HCT116 (cell line): ENCODE measurements around the gene GATM. TPM values are rescaled to one million over a fixed set of nuclear protein-coding genes. Genes with fewer than 3 reads are reported as not detected.

Source experiments
- ATAC-seq: fragments of 200-7000 bp; cut with Tn5 transposase; 2 replicates; pipeline ENCODE4 v1.9.1; 2020; ENCODE audit warnings: mild to moderate bottlenecking, moderate library complexity
- BruUV-seq: library from RNA; stranded (reverse); fragments of 400-500 nt; replicated peaks from 2 replicates; lab custom pipeline; 2021; lab: Mats Ljungman, UMichigan
- CTCF ChIA-PET: fragments of 300-600 bp; sonication (Branson Sonifier 250); formaldehyde crosslinking; loops from one replicate; lab custom pipeline; 2021; ENCODE audit warnings: antibody characterized with exemption; lab: Charles Lee
- POLR2A ChIA-PET: fragments of 300-600, 350-600 bp; sonication (Branson Sonifier 250); formaldehyde crosslinking; loops from one replicate; lab custom pipeline; 2021; ENCODE audit warnings: antibody characterized with exemption; lab: Charles Lee
- RAD21 ChIA-PET, 2 experiments: fragments of 300-600 bp; sonication (Branson Sonifier 250); formaldehyde crosslinking; loops; one replicate each; lab custom pipeline; 2023; ENCODE audit warnings: low total read pairs in 2 of 2; ENCODE audit not compliant: uncharacterized antibody in 2 of 2, unreplicated experiment in 2 of 2, low non-redundant PET in 1 of 2; lab: Charles Lee
- DNase-seq: peaks from one replicate; pipeline ENCODE4 v3.0.0-alpha.2; 2010; ENCODE audit warnings: low read depth, low spot score
- H2AFZ ChIP-seq: fragments of 200-600 bp; shearing (Covaris generic), sonication (generic); 2 replicates; pipeline ENCODE4 v1.6.1; 2017; ENCODE audit warnings: low read depth, mixed run types, mixed read lengths, antibody characterized with exemption, low read length; ENCODE audit not compliant: poor library complexity, severe bottlenecking
- H3K27ac ChIP-seq: 2 replicates; pipeline ENCODE4 v1.5.1; 2012; ENCODE audit warnings: low read depth, low read length
- H3K27me3 ChIP-seq: fragments of 200-600 bp; sonication (generic); 2 replicates; pipeline ENCODE4 v1.6.1; 2016; ENCODE audit warnings: mixed run types, low read length, mixed read lengths; ENCODE audit not compliant: insufficient read depth
- H3K36me3 ChIP-seq, 2 experiments: fragments of 200-500 bp in 1 of 2; fragments of 200-600 bp in 1 of 2; sonication (Bioruptor generic) in 1 of 2; sonication (generic) in 1 of 2; 2 replicates each; pipeline versions ENCODE4 v1.5.1 to v1.6.1; 2014 to 2016; ENCODE audit warnings: low read length in 2 of 2, inconsistent platforms in 1 of 2, mixed read lengths in 1 of 2, mixed run types in 1 of 2; ENCODE audit not compliant: insufficient read depth in 2 of 2, control insufficient read depth in 1 of 2
- H3K4me1 ChIP-seq, 2 experiments: fragments of 200-600 bp in 1 of 2; sonication (generic) in 1 of 2; 2 replicates each; pipeline versions ENCODE4 v1.5.1 to v1.6.1; 2012 to 2017; ENCODE audit warnings: low read length in 2 of 2, inconsistent platforms in 1 of 2, mild to moderate bottlenecking in 1 of 2, mixed read lengths in 1 of 2, mixed run types in 1 of 2, moderate library complexity in 1 of 2; ENCODE audit not compliant: insufficient read depth in 2 of 2, control insufficient read depth in 1 of 2
- H3K4me2 ChIP-seq: fragments of 200-600 bp; sonication (generic); 2 replicates; pipeline ENCODE4 v1.6.1; 2017; ENCODE audit warnings: mixed run types, low read length, mixed read lengths
- H3K4me3 ChIP-seq, 2 experiments: fragments of 200-600 bp in 1 of 2; sonication (generic) in 1 of 2; replicated peaks in 1 of 2; 2 replicates each; pipeline ENCODE4 v1.5.1; 2011 to 2016; ENCODE audit warnings: low read length in 2 of 2, control low read depth in 1 of 2, low read depth in 1 of 2, mild to moderate bottlenecking in 1 of 2, mixed read lengths in 1 of 2, mixed run types in 1 of 2
- H3K79me2 ChIP-seq: fragments of 200-600 bp; sonication (generic); 2 replicates; pipeline ENCODE4 v1.6.1; 2017; ENCODE audit warnings: mild to moderate bottlenecking, mixed run types, low read length, moderate library complexity, mixed read lengths; ENCODE audit not compliant: insufficient read depth
- H3K9ac ChIP-seq: fragments of 200-600 bp; sonication (generic); 2 replicates; pipeline ENCODE4 v1.6.1; 2016; ENCODE audit warnings: low read length, mixed read lengths
- H3K9me2 ChIP-seq: fragments of 200-600 bp; sonication (generic), shearing (Covaris generic); 2 replicates; pipeline ENCODE4 v1.6.1; 2017; ENCODE audit warnings: mixed run types, mild to moderate bottlenecking, moderate library complexity; ENCODE audit not compliant: insufficient read depth
- H3K9me3 ChIP-seq, 2 experiments: fragments of 200-500 bp in 1 of 2; fragments of 200-600 bp in 1 of 2; sonication (Bioruptor generic) in 1 of 2; sonication (generic) in 1 of 2; 2 replicates each; pipeline ENCODE4 v1.6.1; 2014 to 2017; ENCODE audit warnings: low read length in 2 of 2, mixed read lengths in 2 of 2, inconsistent platforms in 1 of 2, low read depth in 1 of 2, mild to moderate bottlenecking in 1 of 2, mixed run types in 1 of 2, moderate library complexity in 1 of 2; ENCODE audit not compliant: control insufficient read depth in 1 of 2, insufficient read depth in 1 of 2
- H4K20me1 ChIP-seq: fragments of 200-600 bp; sonication (generic), shearing (Covaris generic); 2 replicates; pipeline ENCODE4 v1.6.1; 2017; ENCODE audit warnings: mixed run types, mild to moderate bottlenecking, moderate library complexity; ENCODE audit not compliant: insufficient read depth
- CBX3 ChIP-seq: IDR thresholded peaks from 2 replicates; pipeline ENCODE4 v1.6.1; 2012; ENCODE audit warnings: low read depth
- EZH2 ChIP-seq: fragments of 200-600 bp; sonication (generic); IDR thresholded peaks from 2 replicates; pipeline ENCODE4 v1.6.1; 2017; ENCODE audit warnings: antibody characterized with exemption, mixed run types
- FOSL1 ChIP-seq: IDR thresholded peaks from 2 replicates; pipeline ENCODE4 v1.6.1; 2012; ENCODE audit warnings: low read depth
- JUND ChIP-seq: IDR thresholded peaks from 2 replicates; pipeline ENCODE4 v1.6.1; 2012
- POLR2A ChIP-seq: IDR thresholded peaks from 2 replicates; pipeline ENCODE4 v1.7.0; 2011; ENCODE audit warnings: borderline replicate concordance; ENCODE audit not compliant: insufficient read depth, insufficient read length; ENCODE audit errors: extremely low read depth
- POLR2AphosphoS5 ChIP-seq: IDR thresholded peaks from 2 replicates; pipeline ENCODE4 v1.6.1; 2011; ENCODE audit warnings: mild to moderate bottlenecking, low read depth, low read length, moderate library complexity
- RAD21 ChIP-seq: IDR thresholded peaks from 2 replicates; pipeline ENCODE4 v1.6.1; 2012; ENCODE audit warnings: low read depth, mild to moderate bottlenecking
- SP1 ChIP-seq: IDR thresholded peaks from 2 replicates; pipeline ENCODE4 v1.6.1; 2012; ENCODE audit warnings: low read depth
- TCF7L2 ChIP-seq: IDR thresholded peaks from 2 replicates; pipeline ENCODE4 v1.7.0; 2011; ENCODE audit warnings: borderline replicate concordance, inconsistent platforms; ENCODE audit not compliant: insufficient read depth, insufficient read length; ENCODE audit errors: extremely low read depth
- ZFX ChIP-seq: fragments of 450-650 bp; IDR thresholded peaks from 2 replicates; pipeline ENCODE4 v1.6.1; 2017
- intact Hi-C: fragments of 100-400 bp; cut with micrococcal nuclease; formaldehyde crosslinking; loops from 2 replicates; pipeline ENCODE4 v1.10.0; 2022
- total RNA-seq: library from RNA; stranded (reverse); gene quantifications from one replicate; pipeline ENCODE4 v1.2.1, GENCODE V29; 2021; ENCODE audit not compliant: unreplicated experiment
- TF ChIP-seq, protein P1 (sequence below), 3 experiments: fragments of 200-600 bp in 1 of 3; sonication (generic) in 1 of 3; IDR thresholded peaks in 2 of 3; conservative IDR thresholded peaks in 1 of 3; 2 replicates each; pipeline ENCODE4 v1.5.1; 2012 to 2017; ENCODE audit warnings: low read depth in 2 of 3, low read length in 2 of 3, antibody characterized with exemption in 1 of 3, borderline replicate concordance in 1 of 3, control low read depth in 1 of 3, mild to moderate bottlenecking in 1 of 3, mixed read lengths in 1 of 3, mixed run types in 1 of 3, moderate library complexity in 1 of 3; ENCODE audit not compliant: insufficient read depth in 1 of 3
- TF ChIP-seq, protein P2 (sequence below): IDR thresholded peaks from 2 replicates; pipeline ENCODE4 v1.6.1; 2012

Gene GATM
- total RNA-seq, 1 experiment from 2014 or later, result 3.1 TPM

DNA sequence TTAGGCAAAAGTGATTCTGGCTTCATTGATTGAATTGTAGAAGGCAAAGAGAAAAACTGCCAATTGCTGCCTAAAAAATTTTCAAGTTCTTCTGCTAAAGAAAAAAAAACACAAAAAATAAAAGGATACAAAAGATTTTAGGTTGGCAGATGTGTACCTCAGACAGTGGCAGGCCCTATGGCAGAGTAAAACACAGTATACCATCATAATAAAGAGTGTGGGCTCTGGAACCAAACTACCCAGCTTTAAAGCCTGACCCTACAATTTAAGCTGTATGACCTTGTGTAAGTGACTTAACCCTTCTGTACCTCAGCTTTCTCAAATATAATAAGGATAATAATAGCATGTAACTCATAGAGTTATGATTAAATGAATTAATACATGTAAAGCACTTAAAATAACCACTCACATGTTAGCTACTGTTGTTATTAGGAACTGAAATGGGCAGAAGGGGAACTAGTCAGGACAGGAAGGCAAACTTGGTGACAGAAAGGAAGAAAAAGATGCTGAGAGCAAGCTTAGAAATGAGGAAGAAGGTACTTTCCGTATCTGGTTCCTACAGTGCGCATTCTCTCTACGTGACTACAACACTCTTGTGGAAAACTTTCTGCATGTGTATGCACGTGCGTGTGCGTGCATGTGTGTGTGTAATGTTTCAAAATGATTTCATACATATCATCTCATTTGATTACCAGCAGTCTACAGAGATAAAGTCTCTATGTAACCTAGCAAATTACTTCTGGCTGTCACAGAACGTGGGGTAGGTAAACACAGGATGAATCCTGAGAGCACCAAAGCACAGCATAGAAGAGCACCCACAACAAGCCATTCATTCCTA, 13.6 kb upstream of the GATM start:
- POLR2A ChIA-PET, result interaction anchor here (1.0 kb wide), 1 partner anchor 10 kb away, joined by 4 read pairs; a partner anchor contains a TSS

DNA sequence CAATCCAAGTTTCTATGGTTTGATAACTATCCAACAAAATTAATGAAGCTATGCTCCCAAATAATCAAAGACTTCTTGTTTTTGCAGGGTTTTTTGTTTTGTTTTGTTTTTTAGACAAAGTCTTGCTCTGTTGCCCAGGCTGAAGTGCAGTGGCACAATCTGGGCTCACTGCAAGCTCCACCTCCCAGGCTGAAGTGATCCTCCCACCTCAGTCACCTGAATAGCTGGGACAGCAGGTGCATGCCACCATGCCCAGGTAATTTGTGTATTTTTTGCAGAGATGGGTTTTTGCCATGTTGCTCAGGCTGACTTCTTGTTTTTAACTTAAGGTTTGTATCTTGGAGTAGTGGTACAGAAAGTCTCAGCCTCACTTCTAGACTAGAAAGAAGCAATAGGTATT, 11.0 kb upstream of the GATM start:
- H3K9ac ChIP-seq, result no peak overlapping the region
- BruUV-seq, result no TSS peak
- H4K20me1 ChIP-seq, result no peaks in the 10 kb centered on the region
- ATAC-seq (no peak), DNase-seq (no peak)
- H3K27ac ChIP-seq, result no peak overlapping the region
- POLR2A ChIA-PET, result no interaction called here
- H3K4me3 ChIP-seq, result no peak overlapping the region
- TF ChIP-seq SP1 (no peak), ZFX (no peak), POLR2AphosphoS5 (no peak), FOSL1 (no peak), CBX3 (no peak), EZH2 (no peak), TCF7L2 (no peak)
- TF ChIP-seq, protein P1, sequence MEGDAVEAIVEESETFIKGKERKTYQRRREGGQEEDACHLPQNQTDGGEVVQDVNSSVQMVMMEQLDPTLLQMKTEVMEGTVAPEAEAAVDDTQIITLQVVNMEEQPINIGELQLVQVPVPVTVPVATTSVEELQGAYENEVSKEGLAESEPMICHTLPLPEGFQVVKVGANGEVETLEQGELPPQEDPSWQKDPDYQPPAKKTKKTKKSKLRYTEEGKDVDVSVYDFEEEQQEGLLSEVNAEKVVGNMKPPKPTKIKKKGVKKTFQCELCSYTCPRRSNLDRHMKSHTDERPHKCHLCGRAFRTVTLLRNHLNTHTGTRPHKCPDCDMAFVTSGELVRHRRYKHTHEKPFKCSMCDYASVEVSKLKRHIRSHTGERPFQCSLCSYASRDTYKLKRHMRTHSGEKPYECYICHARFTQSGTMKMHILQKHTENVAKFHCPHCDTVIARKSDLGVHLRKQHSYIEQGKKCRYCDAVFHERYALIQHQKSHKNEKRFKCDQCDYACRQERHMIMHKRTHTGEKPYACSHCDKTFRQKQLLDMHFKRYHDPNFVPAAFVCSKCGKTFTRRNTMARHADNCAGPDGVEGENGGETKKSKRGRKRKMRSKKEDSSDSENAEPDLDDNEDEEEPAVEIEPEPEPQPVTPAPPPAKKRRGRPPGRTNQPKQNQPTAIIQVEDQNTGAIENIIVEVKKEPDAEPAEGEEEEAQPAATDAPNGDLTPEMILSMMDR (IDR thresholded peaks at IDR 0.05 in 2 of 3, conservative IDR thresholded peaks at IDR 0.05 in 1 of 3; ENCODE audit: borderline replicate concordance in 1 of 3, insufficient read depth in 1 of 3, low read depth in 2 of 3, low read length in 2 of 3), result no peak
- TF ChIP-seq, protein P2, sequence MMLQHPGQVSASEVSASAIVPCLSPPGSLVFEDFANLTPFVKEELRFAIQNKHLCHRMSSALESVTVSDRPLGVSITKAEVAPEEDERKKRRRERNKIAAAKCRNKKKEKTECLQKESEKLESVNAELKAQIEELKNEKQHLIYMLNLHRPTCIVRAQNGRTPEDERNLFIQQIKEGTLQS, result no peak
- no peak overlapping the region for H2AFZ ChIP-seq
- H3K79me2 ChIP-seq, result no peaks in the 10 kb centered on the region
- intact Hi-C loops, result no loop called here
- H3K27me3 ChIP-seq, result no peaks in the 10 kb centered on the region
- H3K4me2 ChIP-seq, result no peak overlapping the region
- RAD21 ChIA-PET, result no interaction called here
- H3K4me1 ChIP-seq, result no peaks in the 10 kb centered on the region
- no peaks in the 10 kb centered on the region for H3K36me3 ChIP-seq
- H3K9me3 ChIP-seq, result no peaks in the 10 kb centered on the region
- H3K9me2 ChIP-seq, result no peaks in the 10 kb centered on the region
- CTCF ChIA-PET, result no interaction called here

More for the DNA sequence above, 13.6 kb upstream of the GATM start:
- Histone ChIP-seq H3K4me1 (no peaks in the 10 kb centered on the region), H3K79me2 (no peaks in the 10 kb centered on the region), H3K27me3 (no peaks in the 10 kb centered on the region), H3K27ac (no peak overlapping the region), H3K9me2 (no peaks in the 10 kb centered on the region), H3K4me2 (no peak overlapping the region), H3K9ac (no peak overlapping the region), H3K36me3 (no peaks in the 10 kb centered on the region), H4K20me1 (no peaks in the 10 kb centered on the region), H3K9me3 (no peaks in the 10 kb centered on the region), H3K4me3 (no peak overlapping the region), H2AFZ (no peak overlapping the region)
- no peak for TF ChIP-seq JUND
- TF ChIP-seq POLR2A, result no peak
- TF ChIP-seq RAD21, result no peak
- TF ChIP-seq, protein P1 (IDR thresholded peaks at IDR 0.05 in 2 of 3, conservative IDR thresholded peaks at IDR 0.05 in 1 of 3; ENCODE audit: borderline replicate concordance in 1 of 3, insufficient read depth in 1 of 3, low read depth in 2 of 3, low read length in 2 of 3), result no peak
- DNase-seq (no peak), ATAC-seq (no peak)
- RAD21 ChIA-PET, result no interaction called here
- no TSS peak for BruUV-seq
- intact Hi-C loops, result no loop called here
- CTCF ChIA-PET, result no interaction called here
